HG03520 (cell line): ENCODE measurements around the gene TXNDC9.
A peak's percentile ranks its signal among the peaks of the same experiment; 100 is the strongest.
"Not testable (repeated sequence)": the region's sequence is repeated elsewhere in the genome, so short reads cannot be mapped to it uniquely, and the experiment has no call there.

Experiments
- ATAC-seq: cut with Tn5 transposase; IDR thresholded peaks from one replicate; pipeline ENCODE4 v1.9.1; 2021; ENCODE audit warnings: mild to moderate bottlenecking, moderate library complexity; ENCODE audit not compliant: unreplicated experiment

The TXNDC9 gene

DNA sequence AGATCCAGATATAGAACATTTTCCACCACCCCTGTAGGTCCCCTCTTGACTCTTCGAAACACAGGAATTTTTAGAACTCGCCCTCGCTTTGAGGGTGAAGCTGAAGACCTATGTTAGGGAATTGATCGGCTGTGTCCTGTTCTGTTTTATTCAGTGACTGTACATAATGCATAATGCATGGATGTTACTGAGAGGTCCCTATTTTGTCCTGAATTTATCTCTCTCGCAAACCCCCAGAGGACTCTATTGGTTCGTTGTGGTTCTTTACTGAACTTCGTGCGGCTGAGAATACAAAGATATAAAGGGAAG is 625 bp upstream of the TXNDC9 start:
- ATAC-seq: peak; percentile 3

DNA sequence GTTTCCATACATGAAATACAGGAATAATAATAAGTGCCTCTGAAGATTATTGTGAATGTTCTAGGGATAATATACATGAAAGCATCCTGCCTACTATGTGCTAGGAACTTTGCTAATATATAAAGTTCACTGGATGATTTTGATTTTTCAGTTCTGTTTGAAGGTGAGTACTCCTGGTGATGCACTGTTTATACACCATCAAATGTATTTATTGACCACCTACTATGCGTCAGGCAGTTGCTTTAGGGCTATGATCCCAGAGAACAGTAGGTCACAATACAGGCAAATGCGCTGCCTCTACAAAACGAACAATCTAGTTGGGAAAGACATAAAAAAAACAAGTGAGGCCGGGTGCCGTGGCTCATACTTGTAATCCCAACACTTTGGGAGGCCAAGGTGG is 10.7 kb downstream of the TXNDC9 start:
- ATAC-seq: no peak

DNA sequence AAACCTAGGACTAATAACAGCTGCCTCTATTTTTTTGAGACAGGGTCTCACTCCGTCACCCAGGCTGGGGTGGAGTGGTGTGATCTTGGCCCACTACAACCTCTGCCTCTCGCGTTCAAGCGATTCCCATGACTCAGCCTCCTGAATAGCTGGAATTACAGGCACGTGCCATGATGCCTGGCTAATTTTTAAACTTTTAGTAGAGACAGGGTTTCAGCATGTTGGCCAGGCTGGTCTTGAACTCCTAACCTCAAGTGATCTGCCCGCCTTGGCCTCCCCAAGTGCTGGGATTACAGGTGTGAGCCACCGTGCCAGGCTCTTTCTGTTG is 18.3 kb downstream of the TXNDC9 start:
- not testable (repeated sequence) for ATAC-seq

DNA sequence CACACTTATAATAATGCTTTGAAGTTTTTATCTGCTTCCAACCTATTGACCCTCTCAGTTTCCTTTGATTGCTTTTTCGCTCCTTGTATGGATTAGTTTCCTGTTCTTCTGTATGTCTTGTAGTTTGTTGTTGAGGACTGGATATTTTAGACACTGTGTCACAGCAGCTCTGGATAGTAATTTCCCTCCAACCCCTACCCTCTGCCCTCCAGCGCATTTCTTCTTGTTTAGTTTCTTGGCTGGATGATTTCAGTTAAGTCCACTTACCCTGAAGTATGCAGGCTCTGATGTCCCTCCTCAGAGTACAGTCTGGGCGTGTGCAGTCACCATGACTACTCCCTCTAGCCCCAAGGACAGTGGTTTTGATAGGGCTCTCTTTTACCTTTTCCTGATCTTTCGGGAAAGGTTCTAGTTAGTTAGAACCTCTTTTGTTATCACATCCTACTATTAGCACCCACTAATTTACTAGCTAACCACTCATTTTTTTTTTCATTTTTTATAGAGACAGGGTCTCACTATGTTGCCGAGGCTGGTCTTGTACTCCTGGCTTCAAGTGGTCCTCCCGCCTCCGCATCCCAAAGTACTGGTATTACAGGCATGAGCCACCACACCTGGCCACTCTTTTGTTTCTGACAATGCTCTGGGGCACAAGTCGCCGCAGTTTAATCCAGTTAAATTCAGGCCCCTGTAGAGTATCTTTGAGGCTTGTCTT is 18.8 kb downstream of the TXNDC9 start:
- no peak for ATAC-seq

DNA sequence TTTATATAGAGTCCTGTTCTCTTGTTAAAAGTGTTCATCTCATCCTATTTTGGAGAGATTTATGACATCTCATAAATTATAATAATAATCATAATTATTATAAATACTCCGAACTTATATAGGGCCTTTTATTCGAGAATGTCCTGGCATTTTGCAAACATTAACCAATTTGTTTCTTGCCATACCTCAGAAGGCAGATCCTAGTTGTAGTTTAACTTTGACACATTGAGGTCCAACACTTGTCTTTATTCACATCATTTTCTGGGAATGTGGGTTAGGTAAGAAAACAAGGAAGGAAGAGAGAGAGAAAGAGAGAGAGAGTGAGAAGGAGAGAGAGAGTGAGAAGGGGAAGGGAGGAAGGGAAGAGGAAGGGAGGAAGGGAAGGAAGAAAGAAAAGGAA is 35.0 kb downstream of the TXNDC9 start, which contains the start of gene LYG1:
TSS of gene LYG1 (minus strand) at position 101 of the 400 bp plus-strand sequence. CDS start 5,527 bp downstream, outside the sequence.
- not testable (repeated sequence) for ATAC-seq

DNA sequence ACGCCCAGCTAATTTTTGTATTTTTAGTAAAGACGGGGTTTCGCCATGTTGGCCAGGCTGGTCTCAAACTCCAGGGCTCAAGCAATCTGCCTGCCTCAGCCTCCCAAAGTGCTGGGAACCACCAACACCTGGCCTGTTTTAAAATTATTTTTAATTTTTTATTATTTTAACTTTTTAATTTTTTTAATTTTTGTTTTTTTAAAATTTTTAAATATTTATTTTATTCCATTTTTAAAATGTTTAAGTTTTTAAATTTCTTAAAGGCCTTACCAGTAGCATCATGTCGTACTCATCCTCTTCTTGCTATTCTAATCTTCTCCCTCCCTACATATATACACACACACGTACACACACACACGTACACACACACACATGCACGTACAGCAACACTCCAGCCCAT is 36.6 kb downstream of the TXNDC9 start:
- ATAC-seq: no peak

DNA sequence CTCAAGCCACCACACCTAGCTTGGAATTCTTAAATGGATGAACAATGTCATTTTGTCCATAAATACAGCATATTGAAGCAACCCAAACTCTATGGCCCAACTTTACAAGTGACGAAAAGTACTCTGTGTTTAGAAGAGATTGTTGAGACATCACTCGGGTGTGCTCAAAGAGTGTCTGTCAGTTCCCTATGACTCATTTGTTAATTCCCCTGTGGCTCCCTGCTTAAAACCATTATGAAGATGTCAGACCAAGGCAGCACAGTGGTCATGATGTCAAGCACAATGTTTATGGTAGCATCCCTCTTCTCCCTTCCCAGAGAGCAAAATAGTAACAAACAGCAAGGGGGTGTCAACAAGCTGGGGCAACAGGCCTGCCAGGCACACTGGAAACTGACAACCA is 38.1 kb downstream of the TXNDC9 start:
- no peak for ATAC-seq

DNA sequence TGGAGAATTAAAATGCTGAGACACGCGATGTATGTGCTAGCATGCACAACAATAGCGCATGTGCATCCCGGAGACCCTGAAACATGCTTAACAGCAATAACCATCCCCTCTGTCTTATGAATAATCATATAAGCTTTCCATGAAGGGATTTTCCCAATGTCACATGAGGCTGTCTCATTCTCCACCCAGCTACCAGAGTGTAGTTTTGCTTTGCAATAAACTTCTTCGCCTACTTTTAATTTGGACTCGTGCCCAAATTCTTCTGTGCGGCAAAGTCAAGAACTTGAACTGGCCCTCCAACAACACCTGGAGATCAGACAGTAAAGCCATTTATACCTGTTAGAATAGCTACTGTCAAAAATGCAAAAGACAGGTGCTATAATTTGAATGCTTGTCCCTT is 50.6 kb downstream of the TXNDC9 start:
- ATAC-seq: no peak

DNA sequence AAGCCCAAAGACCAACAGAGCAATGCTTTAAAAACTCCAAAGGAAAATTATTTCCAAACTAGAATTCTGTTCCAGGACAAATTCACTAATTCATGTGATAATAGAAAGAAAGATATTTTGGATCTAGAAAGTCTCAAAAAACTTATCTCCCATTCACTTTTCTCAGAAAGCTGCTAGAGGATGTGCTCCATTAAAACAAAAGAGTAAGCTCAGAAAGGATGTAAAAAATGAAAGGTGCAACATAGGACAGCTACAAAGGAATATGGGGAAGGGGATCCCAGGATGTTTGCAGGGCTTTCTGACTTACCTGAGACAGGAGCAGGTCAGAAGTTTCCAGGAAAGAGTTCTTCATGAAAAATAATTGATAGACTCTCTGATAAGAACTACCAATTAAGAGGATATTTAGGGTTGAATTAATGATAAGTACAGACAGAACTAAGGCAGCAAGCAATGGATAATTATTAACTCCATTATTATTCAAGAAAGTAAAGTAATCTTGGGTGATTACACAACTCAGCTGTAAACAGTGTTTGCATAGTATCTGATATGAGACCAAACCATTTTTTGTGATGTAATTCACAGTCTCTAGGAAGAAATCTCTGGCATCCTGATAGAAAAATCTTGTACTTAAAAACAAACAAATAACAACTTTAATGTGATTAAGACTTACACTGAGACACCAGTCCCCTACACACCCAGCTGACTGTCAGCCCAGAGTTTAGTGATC is 56.0 kb downstream of the TXNDC9 start:
- no peak for ATAC-seq

DNA sequence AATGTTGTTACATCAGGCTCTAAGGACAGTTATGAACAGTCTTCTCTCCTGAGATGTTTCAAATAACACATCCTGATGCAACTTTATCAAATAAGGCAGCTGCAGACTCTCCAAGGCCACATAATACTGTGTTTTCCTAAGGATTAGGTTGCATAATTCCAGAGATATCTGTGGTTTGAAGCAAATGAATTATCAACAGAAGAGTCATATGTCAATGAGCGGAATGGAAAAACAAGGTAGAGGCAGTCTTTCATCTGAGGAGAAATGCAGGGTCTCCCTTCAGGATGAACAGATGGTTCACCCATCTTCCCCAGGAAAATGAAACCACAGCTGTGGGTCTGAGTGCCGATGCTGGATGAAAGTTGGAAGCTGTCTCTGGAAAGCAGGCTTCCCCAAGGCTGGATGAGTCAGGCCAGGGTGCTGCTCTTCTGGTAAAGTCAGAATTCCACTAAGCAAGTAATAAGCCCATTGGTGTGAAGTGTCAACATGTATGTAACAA is 57.3 kb downstream of the TXNDC9 start:
- no peak for ATAC-seq

DNA sequence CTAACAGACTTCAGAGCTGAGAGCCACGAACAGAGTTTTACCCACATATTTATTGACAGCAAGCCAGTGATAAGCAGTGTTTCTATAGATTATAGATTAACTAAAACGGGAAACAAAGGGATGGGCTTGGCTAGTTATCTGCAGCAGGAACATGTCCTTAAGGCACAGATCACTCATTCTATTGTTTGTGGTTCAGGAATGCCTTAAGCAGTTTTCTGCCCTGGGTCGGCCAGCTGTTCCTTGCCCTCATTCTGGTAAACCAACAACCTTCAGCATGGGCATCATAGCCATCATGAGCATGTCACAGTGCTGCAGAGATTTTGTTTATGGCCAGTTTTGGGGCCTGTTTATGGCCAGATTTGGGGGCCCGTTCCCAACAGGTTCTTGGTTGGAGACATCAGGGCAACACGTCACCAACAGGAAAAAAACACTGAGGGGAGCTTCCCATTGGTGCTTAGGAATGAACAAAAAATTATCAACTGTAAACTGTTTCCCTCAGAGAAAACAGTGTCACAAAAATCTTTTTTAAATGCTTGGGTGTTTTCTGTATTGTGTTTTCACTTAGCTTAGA is 57.9 kb downstream of the TXNDC9 start:
- not testable (repeated sequence) for ATAC-seq

DNA sequence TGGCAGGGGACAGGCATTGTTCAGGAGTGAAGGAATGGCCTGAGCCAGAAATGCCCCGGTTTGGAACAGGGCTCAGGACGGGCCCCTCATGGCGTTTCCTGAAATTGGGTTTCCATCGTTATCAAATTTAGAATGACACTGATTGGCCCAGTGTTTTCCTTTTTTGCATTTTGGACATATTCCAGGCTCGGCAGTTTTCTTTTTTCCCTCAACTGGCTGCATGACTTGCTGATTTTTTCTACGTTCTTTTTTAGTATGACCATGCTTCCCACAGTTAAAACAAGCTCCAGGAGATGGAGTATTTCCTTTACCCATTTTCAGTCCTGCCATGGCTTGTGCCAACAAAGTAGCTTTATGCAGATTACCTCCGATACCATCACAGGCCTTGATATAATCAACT is 60.3 kb downstream of the TXNDC9 start:
- ATAC-seq: no peak
